Measurements from ENCODE around the gene DDAH1.

The DDAH1 gene

GRCh38 chr1:85421179-85421578, 43.8 kb downstream of the DDAH1 start:
- TF ChIP-seq Cebpa-rat (IDR thresholded peaks at IDR 0.05) = no peak
- Histone ChIP-seq H3K27me3 (no peaks in the 10 kb centered on the region), H3K4me2 (no peak overlapping the region), H3K9me3 (peaks cover 8% of the 10 kb centered on the region), H3K36me3 (no peaks in the 10 kb centered on the region), H4K20me1 (no peaks in the 10 kb centered on the region), H3K9ac (no peak overlapping the region), H3K27ac (no peak overlapping the region), H3K4me3 (no peak overlapping the region), H3K4me1 (no peaks in the 10 kb centered on the region)

GRCh38 chr1:85420199-85420598, 44.8 kb downstream of the DDAH1 start:
- no peak for TF ChIP-seq Cebpa-rat (IDR thresholded peaks at IDR 0.05)

GRCh38 chr1:85417876-85418275, 47.1 kb downstream of the DDAH1 start:
- no peaks in the 10 kb centered on the region for H3K4me1 ChIP-seq
- H3K9me3 ChIP-seq = peaks cover 8% of the 10 kb centered on the region

More at GRCh38 chr1:85420199-85420598, 44.8 kb downstream of the DDAH1 start:
- Histone ChIP-seq H3K27ac (no peak overlapping the region), H3K27me3 (no peaks in the 10 kb centered on the region), H3K4me3 (no peak overlapping the region), H3K4me2 (no peak overlapping the region), H3K4me1 (no peaks in the 10 kb centered on the region), H4K20me1 (no peaks in the 10 kb centered on the region), H3K36me3 (no peaks in the 10 kb centered on the region), H3K9ac (no peak overlapping the region), H3K9me3 (peaks cover 8% of the 10 kb centered on the region)

GRCh38 chr1:85417017-85417416, 47.9 kb downstream of the DDAH1 start:
- Histone ChIP-seq H3K4me1 (no peaks in the 10 kb centered on the region), H4K20me1 (no peaks in the 10 kb centered on the region), H3K4me3 (no peak overlapping the region), H3K4me2 (no peak overlapping the region), H3K36me3 (no peaks in the 10 kb centered on the region), H3K27ac (no peak overlapping the region), H3K27me3 (no peaks in the 10 kb centered on the region), H3K9ac (no peak overlapping the region), H3K9me3 (peaks cover 8% of the 10 kb centered on the region)
- TF ChIP-seq Cebpa-rat (IDR thresholded peaks at IDR 0.05) = no peak

More at GRCh38 chr1:85417876-85418275, 47.1 kb downstream of the DDAH1 start:
- Histone ChIP-seq H4K20me1 (no peaks in the 10 kb centered on the region), H3K4me3 (no peak overlapping the region), H3K4me2 (no peak overlapping the region), H3K9ac (no peak overlapping the region), H3K27me3 (no peaks in the 10 kb centered on the region), H3K27ac (no peak overlapping the region), H3K36me3 (no peaks in the 10 kb centered on the region)
- no peak for TF ChIP-seq Cebpa-rat (IDR thresholded peaks at IDR 0.05)

- Histone ChIP-seq H3K9ac (no peak overlapping the region), H3K4me1 (no peaks in the 10 kb centered on the region), H3K4me2 (no peak overlapping the region), H4K20me1 (no peaks in the 10 kb centered on the region), H3K36me3 (no peaks in the 10 kb centered on the region), H3K4me3 (no peak overlapping the region), H3K27ac (no peak overlapping the region), H3K27me3 (no peaks in the 10 kb centered on the region), H3K9me3 (no peaks in the 10 kb centered on the region)
- TF ChIP-seq Cebpa-rat (IDR thresholded peaks at IDR 0.05) = no peak
Observed at GRCh38 chr1:85413169-85413568, 51.8 kb downstream of the DDAH1 start.

- H4K20me1 ChIP-seq = no peaks in the 10 kb centered on the region
- no peaks in the 10 kb centered on the region for H3K4me1 ChIP-seq
- no peak overlapping the region for H3K4me2 ChIP-seq
- H3K36me3 ChIP-seq = no peaks in the 10 kb centered on the region
- H3K4me3 ChIP-seq = no peak overlapping the region
- H3K27ac ChIP-seq = no peak overlapping the region
- no peaks in the 10 kb centered on the region for H3K9me3 ChIP-seq
- no peak overlapping the region for H3K9ac ChIP-seq
- H3K27me3 ChIP-seq = no peaks in the 10 kb centered on the region
- no peak for TF ChIP-seq Cebpa-rat (IDR thresholded peaks at IDR 0.05)
Observed at GRCh38 chr1:85411567-85412305, 53.2 kb downstream of the DDAH1 start.

- no peak for TF ChIP-seq Cebpa-rat (IDR thresholded peaks at IDR 0.05)
- H3K27ac ChIP-seq = no peak overlapping the region
Observed at GRCh38 chr1:85409516-85409915, 55.4 kb downstream of the DDAH1 start.

GRCh38 chr1:85407746-85408377, 57.1 kb downstream of the DDAH1 start:
- Histone ChIP-seq H3K4me3 (no peak overlapping the region), H4K20me1 (no peaks in the 10 kb centered on the region), H3K27me3 (no peaks in the 10 kb centered on the region), H3K4me1 (no peaks in the 10 kb centered on the region), H3K27ac (no peak overlapping the region), H3K9me3 (no peaks in the 10 kb centered on the region), H3K4me2 (no peak overlapping the region), H3K9ac (no peak overlapping the region), H3K36me3 (no peaks in the 10 kb centered on the region)
- TF ChIP-seq Cebpa-rat (IDR thresholded peaks at IDR 0.05) = no peak

More at GRCh38 chr1:85409516-85409915, 55.4 kb downstream of the DDAH1 start:
- Histone ChIP-seq H3K4me2 (no peak overlapping the region), H3K4me1 (no peaks in the 10 kb centered on the region), H3K9me3 (no peaks in the 10 kb centered on the region), H3K4me3 (no peak overlapping the region), H3K36me3 (no peaks in the 10 kb centered on the region), H4K20me1 (no peaks in the 10 kb centered on the region), H3K27me3 (no peaks in the 10 kb centered on the region), H3K9ac (no peak overlapping the region)

GRCh38 chr1:85406887-85407533, 57.9 kb downstream of the DDAH1 start:
- Histone ChIP-seq H4K20me1 (no peaks in the 10 kb centered on the region), H3K36me3 (no peaks in the 10 kb centered on the region), H3K4me3 (no peak overlapping the region), H3K4me2 (no peak overlapping the region), H3K9me3 (no peaks in the 10 kb centered on the region), H3K27ac (no peak overlapping the region), H3K9ac (no peak overlapping the region), H3K27me3 (no peaks in the 10 kb centered on the region), H3K4me1 (no peaks in the 10 kb centered on the region)
- no peak for TF ChIP-seq Cebpa-rat (IDR thresholded peaks at IDR 0.05)

GRCh38 chr1:85406081-85406480, 58.9 kb downstream of the DDAH1 start:
- Histone ChIP-seq H3K36me3 (no peaks in the 10 kb centered on the region), H3K4me2 (no peak overlapping the region), H4K20me1 (no peaks in the 10 kb centered on the region)

More at GRCh38 chr1:85406081-85406480, 58.9 kb downstream of the DDAH1 start:
- Histone ChIP-seq H3K9ac (no peak overlapping the region), H3K9me3 (no peaks in the 10 kb centered on the region), H3K4me1 (no peaks in the 10 kb centered on the region), H3K4me3 (no peak overlapping the region), H3K27me3 (no peaks in the 10 kb centered on the region), H3K27ac (no peak overlapping the region)
- no peak for TF ChIP-seq Cebpa-rat (IDR thresholded peaks at IDR 0.05)

All from BLaER1 (cell line).